Breast epithelium (tissue), 4 donors: ENCODE data around the gene RIIAD1. TPM values are rescaled to one million over a fixed set of nuclear protein-coding genes. Genes with fewer than 3 reads are reported as not detected.

Experiments
- DNase-seq, 2 donors: peaks; one replicate each; pipeline ENCODE4 v3.0.0-alpha.2; 2019; ENCODE audit warnings: low spot score in 2 of 2
- H3K27ac ChIP-seq, 2 donors: fragments of 200-600 bp; sonication (generic) in 1 of 2; one replicate each; pipeline ENCODE4 v1.5.1; 2016 to 2019; ENCODE audit warnings: mild to moderate bottlenecking in 1 of 2
- H3K27me3 ChIP-seq, 2 donors: fragments of 200-600 bp; sonication (generic) in 1 of 2; one replicate each; pipeline versions ENCODE4 v1.5.1 to v1.6.0; 2017 to 2019; ENCODE audit warnings: control low read depth in 1 of 2, mild to moderate bottlenecking in 1 of 2
- H3K36me3 ChIP-seq: fragments of 200-600 bp; one replicate; pipeline ENCODE4 v1.5.1; 2019
- H3K4me1 ChIP-seq, 2 donors: fragments of 200-600 bp; sonication (generic); one replicate each; pipeline ENCODE4 v1.5.1; 2016 to 2019; ENCODE audit warnings: control low read depth in 1 of 2
- H3K4me3 ChIP-seq, 3 donors: fragments of 200-600 bp; sonication (generic); 1 replicate in 2 of 3; 2 replicates in 1 of 3; pipeline ENCODE4 v1.5.1; 2016 to 2019; ENCODE audit warnings: mild to moderate bottlenecking in 3 of 3, moderate library complexity in 2 of 3
- H3K9me3 ChIP-seq, 2 donors: fragments of 200-600 bp; sonication (generic) in 1 of 2; one replicate each; pipeline ENCODE4 v1.5.1; 2016 to 2019; ENCODE audit warnings: control low read depth in 1 of 2
- CTCF ChIP-seq, 3 donors: fragments of 450-650 bp; IDR thresholded peaks; one replicate each; pipeline ENCODE4 v1.5.1; 2016 to 2017; ENCODE audit warnings: antibody characterized with exemption in 3 of 3, mild to moderate bottlenecking in 3 of 3, moderate library complexity in 3 of 3
- POLR2A ChIP-seq: fragments of 450-650 bp; IDR thresholded peaks from one replicate; pipeline ENCODE4 v1.6.1; 2016; ENCODE audit warnings: antibody characterized with exemption, mild to moderate bottlenecking, moderate library complexity
- POLR2AphosphoS5 ChIP-seq, 3 donors: sonication (generic); formaldehyde crosslinking; IDR thresholded peaks; one replicate each; pipeline ENCODE4 v1.6.1; 2017; ENCODE audit warnings: antibody characterized with exemption in 3 of 3
- intact Hi-C: fragments of 100-400 bp; cut with DNase I; formaldehyde crosslinking; loops from one replicate; pipeline ENCODE4 v1.15.1; 2023; ENCODE audit warnings: low total_unique reads
- total RNA-seq, 3 donors: library from RNA; depleted of rRNA; stranded (reverse); fragments of >200 nt; gene quantifications; one replicate each; pipeline ENCODE4 v1.1.0, GENCODE V29; 2016

Gene RIIAD1
- total RNA-seq, 3 donors from 2014 or later: not detected

DNA sequence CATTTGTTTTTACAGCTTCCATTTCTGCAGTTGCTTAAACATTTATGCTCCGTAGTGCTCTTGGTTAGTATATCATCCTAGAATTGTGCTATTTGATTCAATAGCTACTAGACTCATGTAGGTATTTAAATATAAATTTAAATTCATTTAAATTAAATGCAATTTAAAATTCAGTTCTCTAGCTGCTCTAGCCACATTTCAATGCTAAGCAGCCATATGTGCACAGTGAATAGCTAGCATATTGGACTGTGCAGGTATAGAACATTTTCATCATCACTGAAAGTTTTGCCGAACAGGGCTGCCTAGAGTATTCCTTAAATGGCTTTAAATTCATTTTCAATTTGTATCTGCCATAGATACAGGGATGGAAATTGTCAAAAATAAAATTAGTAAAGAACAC lies 37.2 kb upstream of the RIIAD1 start:
- Histone ChIP-seq H3K4me1 (no peaks in the 10 kb centered on the region), H3K27ac (no peak overlapping the region), H3K4me3 (no peak overlapping the region), H3K36me3 (no peaks in the 10 kb centered on the region), H3K9me3 (no peaks in the 10 kb centered on the region), H3K27me3 (no peaks in the 10 kb centered on the region)
- intact Hi-C loops: no loop called here
- TF ChIP-seq CTCF (IDR thresholded peaks at IDR 0.05) (no peak), POLR2A (no peak), POLR2AphosphoS5 (IDR thresholded peaks at IDR 0.05) (no peak)
- DNase-seq: no peak

DNA sequence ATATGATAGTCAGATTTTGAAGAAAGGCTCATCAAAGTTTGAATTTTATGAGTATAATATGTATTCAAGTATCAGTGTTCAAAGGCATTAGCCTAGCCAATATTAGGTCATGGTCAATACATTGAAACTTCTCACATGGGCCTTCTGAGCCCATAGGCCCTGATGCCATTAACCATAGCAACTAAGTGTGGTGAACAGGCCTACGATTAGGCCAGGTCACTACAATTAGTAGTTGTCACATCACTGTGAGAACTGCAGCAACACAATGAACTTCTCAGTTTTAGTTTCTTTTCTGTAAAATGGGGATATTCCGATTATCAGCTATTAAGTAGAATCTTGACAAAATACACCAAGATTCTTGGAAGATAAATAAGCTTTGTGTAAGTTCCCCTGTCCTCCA lies 34.8 kb upstream of the RIIAD1 start:
- no peaks in the 10 kb centered on the region for H3K4me1 ChIP-seq
- H3K27me3 ChIP-seq: no peaks in the 10 kb centered on the region
- H3K9me3 ChIP-seq: no peaks in the 10 kb centered on the region
- H3K4me3 ChIP-seq: no peak overlapping the region
- TF ChIP-seq POLR2AphosphoS5 (IDR thresholded peaks at IDR 0.05): no peak
- TF ChIP-seq CTCF (IDR thresholded peaks at IDR 0.05): no peak
- no peak for TF ChIP-seq POLR2A
- no peak for DNase-seq
- intact Hi-C loops: loop anchor here (2.0 kb wide), 1 partner anchor 46 kb away; no protein-coding TSS in a partner anchor
- no peaks in the 10 kb centered on the region for H3K36me3 ChIP-seq
- no peak overlapping the region for H3K27ac ChIP-seq

DNA sequence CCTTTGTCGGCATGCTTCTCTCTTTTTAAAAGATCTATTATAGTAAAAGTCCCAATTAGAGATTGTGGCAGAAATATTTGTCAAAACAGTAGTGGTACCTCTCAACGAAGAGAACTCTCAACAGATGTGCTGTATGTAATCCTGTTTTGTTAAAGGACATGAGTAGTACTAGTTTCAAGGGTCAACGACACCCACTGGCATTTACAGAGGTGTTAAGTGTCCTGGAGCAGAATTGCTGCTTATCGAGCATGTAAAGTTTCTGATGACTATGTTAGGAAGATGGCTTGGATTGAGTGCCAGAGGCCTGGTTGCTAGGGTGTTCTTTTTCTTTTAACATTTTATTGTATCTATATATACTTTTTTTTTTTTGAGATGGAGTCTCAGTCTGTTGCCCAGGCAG lies 31.8 kb upstream of the RIIAD1 start:
- H3K4me3 ChIP-seq: no peak overlapping the region
- intact Hi-C loops: no loop called here
- H3K4me1 ChIP-seq: no peaks in the 10 kb centered on the region
- no peak overlapping the region for H3K27ac ChIP-seq
- H3K9me3 ChIP-seq: no peaks in the 10 kb centered on the region
- H3K36me3 ChIP-seq: no peaks in the 10 kb centered on the region
- DNase-seq: no peak
- no peaks in the 10 kb centered on the region for H3K27me3 ChIP-seq
- no peak for TF ChIP-seq POLR2A
- no peak for TF ChIP-seq CTCF (IDR thresholded peaks at IDR 0.05)
- TF ChIP-seq POLR2AphosphoS5 (IDR thresholded peaks at IDR 0.05): no peak

DNA sequence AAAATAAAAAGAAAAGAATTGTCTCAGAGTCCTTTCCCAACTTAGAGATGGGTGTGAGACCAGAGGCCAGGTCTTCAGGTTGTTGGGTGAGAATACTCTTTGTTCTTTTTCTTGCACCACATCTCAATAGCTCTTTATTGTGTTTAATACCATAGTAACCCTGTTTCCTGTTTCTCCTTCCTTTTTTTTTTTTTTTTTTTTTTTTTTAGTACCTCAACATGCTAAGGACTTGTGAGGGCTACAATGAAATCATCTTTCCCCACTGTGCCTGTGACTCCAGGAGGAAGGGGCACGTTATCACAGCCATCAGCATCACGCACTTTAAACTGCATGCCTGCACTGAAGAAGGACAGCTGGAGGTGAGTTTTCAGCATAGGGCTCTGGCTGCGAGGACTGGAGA lies 29.1 kb upstream of the RIIAD1 start:
- TF ChIP-seq POLR2AphosphoS5 (IDR thresholded peaks at IDR 0.05) (no peak), POLR2A (no peak), CTCF (IDR thresholded peaks at IDR 0.05) (no peak)
- H3K27ac ChIP-seq: no peak overlapping the region
- no peak overlapping the region for H3K4me3 ChIP-seq
- no peaks in the 10 kb centered on the region for H3K36me3 ChIP-seq
- intact Hi-C loops: no loop called here
- DNase-seq: no peak
- H3K9me3 ChIP-seq: no peaks in the 10 kb centered on the region
- H3K27me3 ChIP-seq: no peaks in the 10 kb centered on the region
- H3K4me1 ChIP-seq: no peaks in the 10 kb centered on the region

DNA sequence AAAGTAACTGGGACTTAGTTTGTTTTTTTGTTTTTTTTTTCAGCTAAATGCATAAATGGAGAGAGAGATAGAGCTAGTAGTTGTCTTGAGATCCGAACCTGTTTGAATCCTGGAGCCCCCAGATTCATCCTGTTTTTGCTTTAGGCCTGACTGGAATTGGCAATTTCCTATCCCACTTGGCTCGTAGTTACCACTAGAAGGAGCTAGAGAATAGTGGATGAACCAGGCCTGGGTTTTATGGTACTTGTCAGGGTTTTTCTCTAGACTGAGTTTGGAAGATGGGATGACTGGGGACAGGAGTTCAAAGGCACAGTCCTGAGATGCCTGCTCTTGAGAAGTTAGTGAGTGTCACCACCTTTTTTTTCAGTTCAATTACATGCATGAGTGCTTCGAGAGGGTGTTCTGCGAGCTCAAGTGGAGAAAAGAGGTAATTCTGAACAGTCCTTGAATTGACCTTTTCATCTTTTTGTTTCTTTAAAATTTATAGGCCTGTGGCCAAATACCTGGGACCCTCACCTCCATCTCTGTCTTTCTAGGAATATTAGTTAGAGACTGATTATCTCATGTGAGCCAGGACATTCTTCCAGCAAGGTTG lies 28.2 kb upstream of the RIIAD1 start:
- TF ChIP-seq POLR2A: no peak
- peak in 2 of 3 donors; percentile 21 to 22 for TF ChIP-seq CTCF (IDR thresholded peaks at IDR 0.05)
- Histone ChIP-seq H3K36me3 (no peaks in the 10 kb centered on the region), H3K4me1 (no peaks in the 10 kb centered on the region), H3K4me3 (no peak overlapping the region), H3K9me3 (no peaks in the 10 kb centered on the region), H3K27ac (no peak overlapping the region), H3K27me3 (no peaks in the 10 kb centered on the region)
- intact Hi-C loops: no loop called here
- no peak for DNase-seq
